Pancreas (tissue), 10 donors: ENCODE measurements around the gene MT1B. TPM values are rescaled to one million over a fixed set of nuclear protein-coding genes. Genes with fewer than 3 reads are reported as not detected.

ENCODE experiments used
- ATAC-seq, 4 donors: fragments of 200-7000 bp; cut with Tn5 transposase; one replicate each; pipeline versions ENCODE4 v1.8.0 to v1.9.1; 2020; ENCODE audit warnings: mild to moderate bottlenecking in 4 of 4, moderate library complexity in 4 of 4
- DNase-seq, 6 donors: peaks; one replicate each; pipeline ENCODE4 v3.0.0-alpha.2; 2020
- FAIRE-seq: peaks from 2 replicates; lab custom pipeline; 2012; peaks lifted over from hg19 to GRCh38; lab: Jason Lieb, UNC
- H3K27ac ChIP-seq, 4 donors: fragments of 200-600 bp; sonication (generic); 1 replicate in 3 of 4; 2 replicates in 1 of 4; pipeline versions ENCODE4 v1.5.0 to v1.8.0; 2020
- H3K27me3 ChIP-seq, 4 donors: fragments of 200-600 bp; one replicate each; pipeline ENCODE4 v1.8.0; 2021
- H3K36me3 ChIP-seq, 3 donors: fragments of 200-600 bp; sonication (generic) in 1 of 3; one replicate each; pipeline versions ENCODE4 v1.5.0 to v1.8.0; 2020 to 2021
- H3K4me1 ChIP-seq, 3 donors: fragments of 200-600 bp; one replicate each; pipeline ENCODE4 v1.8.0; 2021
- H3K4me3 ChIP-seq, 4 donors: fragments of 200-600 bp; sonication (generic) in 2 of 4; one replicate each; pipeline versions ENCODE4 v1.5.0 to v1.8.0; 2020 to 2021
- H3K9me3 ChIP-seq, 4 donors: fragments of 200-600 bp; one replicate each; pipeline ENCODE4 v1.8.0; 2021
- CTCF ChIP-seq, 4 donors: fragments of 200-600 bp; sonication (generic) in 3 of 4; IDR thresholded peaks; one replicate each; pipeline versions ENCODE4 v1.5.0 to v1.8.0; 2021; ENCODE audit warnings: antibody characterized with exemption in 4 of 4
- WGBS, 2 donors: extraction: QIAGEN DNeasy Blood & Tissue Kit; methylation state at CpG; one replicate each; pipeline ENCODE4 v1.1.7; 2013; 5-methylcytosine and 5-hydroxymethylcytosine counted together
- intact Hi-C, 3 donors: fragments of 100-400 bp; cut with DNase I; formaldehyde crosslinking; loops; one replicate each; pipeline versions ENCODE4 v1.11.1 to v1.14.2; 2022
- polyA plus RNA-seq, 2 donors: library from polyadenylated mRNA; stranded (reverse); fragments of 200-250 nt; gene quantifications; one replicate each; pipeline ENCODE4 v1.2.3, GENCODE V29; 2013
- total RNA-seq, 6 donors: library from RNA; stranded (reverse); fragmentation: NEBNext Ultra II Directional in 4 of 6; extraction: Animal tissue kit (Norgen Biotek cat#: 25700) in 4 of 6; gene quantifications; one replicate each; pipeline versions ENCODE4 v1.2.1 to v1.2.4, GENCODE V29; 2021 to 2023
- donor health status: healthy with polysubstance abuse.
- donor health status: DM: no; HTN: no; CAD: no; lungs with moderate emphysema.
- donor health status: DM: no; HTN: no; CAD: no.
- donor health status: control.
- donor health status: control.
- donor health status: Bipolar disorder and iron deficiency.
- donor health status: DM: yes; HTN: yes; CAD: no.
- donor health status: DM: no; HTN: no; CAD: no.
- donor health status: DM: no; HTN: no; CAD: no.
- donor health status: DM: yes; HTN: yes; CAD: no.

The MT1B gene
- total RNA-seq = not detected
- not detected for polyA plus RNA-seq

- no peak for DNase-seq
- no peak for FAIRE-seq
- no peaks in the 10 kb centered on the region for H3K36me3 ChIP-seq
- TF ChIP-seq CTCF (IDR thresholded peaks at IDR 0.05) = no peak
- no peaks in the 10 kb centered on the region for H3K4me1 ChIP-seq
- no peak within 1 kb of the TSS for H3K4me3 ChIP-seq
- intact Hi-C loops = no loop called here
- H3K27me3 ChIP-seq = no peaks in the 10 kb centered on the region
- ATAC-seq = no peak
- no peak within 1 kb of the TSS for H3K27ac ChIP-seq
- WGBS, 2 donors = 63 to 75% methylated on average over 7 of the region's 7 CpGs
- no peaks in the 10 kb centered on the region for H3K9me3 ChIP-seq
Measured at GRCh38 chr16:56651586-56651985, at the start of gene MT1B. TSS of gene MT1B (plus strand) at chr16:56651886. CDS start at chr16:56651954, 68 bp downstream.

- Histone ChIP-seq H3K9me3 (no peaks in the 10 kb centered on the region), H3K4me3 (no peak overlapping the region), H3K27ac (no peak overlapping the region), H3K36me3 (no peaks in the 10 kb centered on the region), H3K4me1 (peaks cover 0 to 11% (median 0%) of the 10 kb centered on the region in 3 donors), H3K27me3 (no peaks in the 10 kb centered on the region)
- peak in 2 of 4 donors; percentile 13 to 23 for ATAC-seq
- peak in 5 of 6 donors; percentile 25 to 59 (median 44) for DNase-seq
- intact Hi-C loops = no loop called here
- TF ChIP-seq CTCF (IDR thresholded peaks at IDR 0.05) = peak in 1 of 4 donors; percentile 19
- FAIRE-seq = no peak
- WGBS, 2 donors = 47 to 55% methylated on average over 4 of the region's 4 CpGs
Measured at GRCh38 chr16:56603589-56603988, 48.1 kb upstream of the MT1B start.

GRCh38 chr16:56604966-56605365 lies 46.7 kb upstream of the MT1B start:
- FAIRE-seq (no peak), ATAC-seq (no peak), DNase-seq (no peak)
- H3K27ac ChIP-seq = no peak overlapping the region
- intact Hi-C loops = no loop called here
- H3K36me3 ChIP-seq = no peaks in the 10 kb centered on the region
- H3K27me3 ChIP-seq = no peaks in the 10 kb centered on the region
- peaks cover 0 to 13% (median 0%) of the 10 kb centered on the region in 3 donors for H3K4me1 ChIP-seq
- 81 to 87% methylated on average over 4 of the region's 4 CpGs for WGBS, 2 donors
- no peak for TF ChIP-seq CTCF (IDR thresholded peaks at IDR 0.05)
- no peaks in the 10 kb centered on the region for H3K9me3 ChIP-seq
- H3K4me3 ChIP-seq = no peak overlapping the region

GRCh38 chr16:56605475-56605874 lies 46.2 kb upstream of the MT1B start:
- no peak overlapping the region for H3K4me3 ChIP-seq
- H3K36me3 ChIP-seq = no peaks in the 10 kb centered on the region
- H3K27ac ChIP-seq = no peak overlapping the region
- FAIRE-seq (no peak), ATAC-seq (no peak), DNase-seq (no peak)
- intact Hi-C loops = no loop called here
- no peak for TF ChIP-seq CTCF (IDR thresholded peaks at IDR 0.05)
- no peaks in the 10 kb centered on the region for H3K27me3 ChIP-seq
- 81 to 88% methylated on average over 1 of the region's 1 CpG for WGBS, 2 donors
- peaks cover 0 to 18% (median 0%) of the 10 kb centered on the region in 3 donors for H3K4me1 ChIP-seq
- no peaks in the 10 kb centered on the region for H3K9me3 ChIP-seq

- peak overlapping the region; percentile 78 to 94 (median 90) for H3K27ac ChIP-seq
- DNase-seq = no peak
- 82 to 84% methylated on average over 3 of the region's 3 CpGs for WGBS, 2 donors
- no peak for ATAC-seq
- no peaks in the 10 kb centered on the region for H3K9me3 ChIP-seq
- H3K4me3 ChIP-seq = no peak overlapping the region
- FAIRE-seq = no peak
- intact Hi-C loops = no loop called here
- H3K36me3 ChIP-seq = no peaks in the 10 kb centered on the region
- no peaks in the 10 kb centered on the region for H3K27me3 ChIP-seq
- H3K4me1 ChIP-seq = peaks cover 0 to 20% (median 0%) of the 10 kb centered on the region in 3 donors
- TF ChIP-seq CTCF (IDR thresholded peaks at IDR 0.05) = no peak
Measured at GRCh38 chr16:56606071-56606475, 45.6 kb upstream of the MT1B start.
